ENCODE data around the gene TINAG. TPM values are rescaled to one million over a fixed set of nuclear protein-coding genes. Genes with fewer than 3 reads are reported as not detected.

The TINAG gene
- total and polyA plus RNA-seq, 2 donors (not counting 3 experiments of a cell fraction or from before 2014, with no cell fraction given): not detected

- no peaks in the 10 kb centered on the region for H3K36me3 ChIP-seq (ENCODE audit: control insufficient read depth in 2 of 2, extremely low read depth in 1 of 2, insufficient read depth in 2 of 2, low read length in 2 of 2)
- no peak for FAIRE-seq
- no peak overlapping the region for H3K27ac ChIP-seq (ENCODE audit: insufficient read depth, low read depth, low read length)
- no peaks in the 10 kb centered on the region for H3K79me2 ChIP-seq (ENCODE audit: control insufficient read depth, insufficient read depth, low read length)
- no peaks in the 10 kb centered on the region for H3K9me3 ChIP-seq (replicated peaks; ENCODE audit: control insufficient read depth, insufficient read depth, low read length)
- intact Hi-C loops (cut with micrococcal nuclease): no loop called here
- TF ChIP-seq POLR2A (IDR thresholded peaks at IDR 0.05; ENCODE audit: low read depth, low read length): no peak
- TF ChIP-seq FOS (IDR thresholded peaks at IDR 0.05; ENCODE audit: borderline replicate concordance, insufficient read depth, low read length): no peak
- TF ChIP-seq JUN (IDR thresholded peaks at IDR 0.05; ENCODE audit: borderline replicate concordance, insufficient read depth, insufficient read length, low read depth): no peak
- TF ChIP-seq POLR2AphosphoS5 (IDR thresholded peaks at IDR 0.05; ENCODE audit: insufficient read depth, low read depth, low read length): no peak
- TF ChIP-seq, protein P1, sequence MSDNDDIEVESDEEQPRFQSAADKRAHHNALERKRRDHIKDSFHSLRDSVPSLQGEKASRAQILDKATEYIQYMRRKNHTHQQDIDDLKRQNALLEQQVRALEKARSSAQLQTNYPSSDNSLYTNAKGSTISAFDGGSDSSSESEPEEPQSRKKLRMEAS (IDR thresholded peaks at IDR 0.05; ENCODE audit: insufficient read depth, insufficient read length): no peak
- TF ChIP-seq EZH2 (IDR thresholded peaks at IDR 0.05; ENCODE audit: borderline replicate concordance, low read depth, low read length, severe bottlenecking): no peak
- H2AFZ ChIP-seq (ENCODE audit: low read depth, low read length): no peak overlapping the region
- CTCF ChIA-PET: interaction anchor here (1.6 kb wide), 1 partner anchor 8 kb away, joined by 4 read pairs; no protein-coding TSS in a partner anchor
- H3K4me3 ChIP-seq (replicated peaks in 1 of 3; ENCODE audit: insufficient read depth in 1 of 3, low read depth in 1 of 3, low read length in 3 of 3): no peak overlapping the region
- H3K4me2 ChIP-seq (ENCODE audit: insufficient read depth, low read length): no peak overlapping the region
- peaks cover 10% of the 10 kb centered on the region for H3K4me1 ChIP-seq (ENCODE audit: control insufficient read depth, extremely low read depth, insufficient read depth, low read length)
- H3K9me1 ChIP-seq (replicated peaks; ENCODE audit: control insufficient read depth, extremely low read depth, insufficient read depth, low read length): no peaks in the 10 kb centered on the region
- peaks cover 19 to 21% of the 10 kb centered on the region in 2 experiments for H3K27me3 ChIP-seq (ENCODE audit: control insufficient read depth in 2 of 2, insufficient read depth in 2 of 2, low read length in 2 of 2)
- no peak for DNase-seq (ENCODE audit: low read depth, low spot score)
- dilution Hi-C loops (cut with MboI; ENCODE audit: extremely low pct_ligation_motif_present, low sequenced_read_pairs): no loop called here
- BruUV-seq (replicated peaks): no TSS peak
- POLR2A ChIA-PET: no interaction called here
- H4K20me1 ChIP-seq (replicated peaks; ENCODE audit: control insufficient read depth, extremely low read depth, insufficient read depth, low read length): no peaks in the 10 kb centered on the region
- no peak overlapping the region for H3K9ac ChIP-seq (replicated peaks; ENCODE audit: extremely low read depth, insufficient read depth, low read length)
Observed at GRCh38 chr6:54427396-54427937, 119.2 kb downstream of the TINAG start.

DNA sequence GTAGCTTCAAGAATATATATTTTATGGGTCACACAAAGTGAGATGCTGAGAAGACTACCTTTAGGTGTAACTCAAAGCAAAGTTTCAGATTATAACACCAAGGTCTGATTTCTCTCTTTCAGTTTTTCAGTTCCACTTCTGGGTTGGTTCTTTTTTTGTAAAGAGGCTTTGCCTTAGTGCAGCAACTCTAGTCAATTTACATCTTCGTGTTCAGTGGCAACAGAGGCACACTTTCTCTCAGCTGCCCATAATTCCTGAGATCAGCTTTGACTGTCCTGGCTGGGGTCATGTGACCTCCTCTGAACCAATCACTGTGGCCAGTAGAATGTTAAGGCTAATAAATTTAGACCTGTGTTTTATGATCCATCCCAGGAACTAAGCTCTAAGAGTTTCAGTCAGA is 120.2 kb downstream of the TINAG start:
- no TSS peak for BruUV-seq (replicated peaks)
- TF ChIP-seq EZH2 (IDR thresholded peaks at IDR 0.05; ENCODE audit: borderline replicate concordance, low read depth, low read length, severe bottlenecking): no peak
- no peak for TF ChIP-seq GATA2 (IDR thresholded peaks at IDR 0.05; ENCODE audit: insufficient read depth, insufficient read length, low read depth, low read length)
- TF ChIP-seq POLR2AphosphoS5 (IDR thresholded peaks at IDR 0.05; ENCODE audit: insufficient read depth, low read depth, low read length): no peak
- TF ChIP-seq FOS (IDR thresholded peaks at IDR 0.05; ENCODE audit: borderline replicate concordance, insufficient read depth, low read length): no peak
- TF ChIP-seq POLR2A (IDR thresholded peaks at IDR 0.05; ENCODE audit: low read depth, low read length): no peak
- no peak for TF ChIP-seq CTCF (IDR thresholded peaks at IDR 0.05; ENCODE audit: extremely low read depth in 1 of 2, insufficient read depth in 1 of 2, low read depth in 1 of 2, low read length in 2 of 2)
- TF ChIP-seq MYC (IDR thresholded peaks at IDR 0.05; ENCODE audit: low read depth, low read length): no peak
- TF ChIP-seq, protein P1 (IDR thresholded peaks at IDR 0.05; ENCODE audit: insufficient read depth, insufficient read length): no peak
- no peak for TF ChIP-seq JUN (IDR thresholded peaks at IDR 0.05; ENCODE audit: borderline replicate concordance, insufficient read depth, insufficient read length, low read depth)
- H3K36me3 ChIP-seq (ENCODE audit: control insufficient read depth in 2 of 2, extremely low read depth in 1 of 2, insufficient read depth in 2 of 2, low read length in 2 of 2): no peaks in the 10 kb centered on the region
- POLR2A ChIA-PET: no interaction called here
- DNase-seq (ENCODE audit: low read depth, low spot score) (no peak), FAIRE-seq (no peak)
- intact Hi-C loops (cut with micrococcal nuclease) (no loop called here), dilution Hi-C loops (cut with MboI; ENCODE audit: extremely low pct_ligation_motif_present, low sequenced_read_pairs) (no loop called here)
- H4K20me1 ChIP-seq (replicated peaks; ENCODE audit: control insufficient read depth, extremely low read depth, insufficient read depth, low read length): no peaks in the 10 kb centered on the region
- H3K4me1 ChIP-seq (ENCODE audit: control insufficient read depth, extremely low read depth, insufficient read depth, low read length): peaks cover 10% of the 10 kb centered on the region
- H3K9me3 ChIP-seq (replicated peaks; ENCODE audit: control insufficient read depth, insufficient read depth, low read length): no peaks in the 10 kb centered on the region
- no peaks in the 10 kb centered on the region for H3K79me2 ChIP-seq (ENCODE audit: control insufficient read depth, insufficient read depth, low read length)
- H2AFZ ChIP-seq (ENCODE audit: low read depth, low read length): no peak overlapping the region
- H3K4me2 ChIP-seq (ENCODE audit: insufficient read depth, low read length): no peak overlapping the region
- H3K4me3 ChIP-seq (replicated peaks in 1 of 3; ENCODE audit: insufficient read depth in 1 of 3, low read depth in 1 of 3, low read length in 3 of 3): no peak overlapping the region
- peaks cover 21% of the 10 kb centered on the region in 2 experiments for H3K27me3 ChIP-seq (ENCODE audit: control insufficient read depth in 2 of 2, insufficient read depth in 2 of 2, low read length in 2 of 2)
- H3K9me1 ChIP-seq (replicated peaks; ENCODE audit: control insufficient read depth, extremely low read depth, insufficient read depth, low read length): no peaks in the 10 kb centered on the region
- H3K9ac ChIP-seq (replicated peaks; ENCODE audit: extremely low read depth, insufficient read depth, low read length): no peak overlapping the region
- H3K27ac ChIP-seq (ENCODE audit: insufficient read depth, low read depth, low read length): no peak overlapping the region
- CTCF ChIA-PET: interaction anchor here (1.6 kb wide), 1 partner anchor 9 kb away, joined by 4 read pairs; no protein-coding TSS in a partner anchor
